Mesothelial cell of epicardium (in vitro differentiated cells): ENCODE results near the gene PSMB3. TPM values are rescaled to one million over a fixed set of nuclear protein-coding genes. Genes with fewer than 3 reads are reported as not detected.
A peak's percentile ranks its signal among the peaks of the same experiment; 100 is the strongest.

ENCODE experiments used
- DNase-seq, 2 experiments: peaks; one replicate each; pipeline ENCODE4 v3.0.0; 2021; ENCODE audit warnings: low spot score in 2 of 2; ENCODE audit not compliant: unreplicated experiment in 2 of 2
- H3K27ac Mint-ChIP-seq: 2 replicates; pipeline ENCODE4 v1.8.0; 2021; ENCODE audit warnings: mixed read lengths
- H3K27me3 Mint-ChIP-seq: 2 replicates; pipeline ENCODE4 v1.8.0; 2021; ENCODE audit warnings: low read depth, mixed read lengths
- H3K36me3 Mint-ChIP-seq: 2 replicates; pipeline ENCODE4 v1.8.0; 2021; ENCODE audit warnings: mixed read lengths
- H3K4me1 Mint-ChIP-seq: 2 replicates; pipeline ENCODE4 v1.8.0; 2021; ENCODE audit warnings: mixed read lengths
- H3K4me3 Mint-ChIP-seq: 2 replicates; pipeline ENCODE4 v1.8.0; 2021; ENCODE audit warnings: mild to moderate bottlenecking, moderate library complexity, mixed read lengths
- H3K9me3 Mint-ChIP-seq: 2 replicates; pipeline ENCODE4 v1.8.0; 2021; ENCODE audit warnings: mixed read lengths
- CTCF ChIP-seq: fragments of 200-600 bp; sonication (generic); IDR thresholded peaks from one replicate; pipeline ENCODE4 v1.5.0; 2021; ENCODE audit warnings: antibody characterized with exemption; ENCODE audit not compliant: unreplicated experiment
- total RNA-seq: library from RNA; stranded (reverse); gene quantifications from 3 replicates; pipeline ENCODE4 v1.2.1, GENCODE V29; 2021

PSMB3 gene
- total RNA-seq, 1 donor from 2014 or later: 115 TPM

- no peak overlapping the region for H3K27ac Mint-ChIP-seq
- H3K9me3 Mint-ChIP-seq: no peaks in the 10 kb centered on the region
- no peaks in the 10 kb centered on the region for H3K27me3 Mint-ChIP-seq
- H3K36me3 Mint-ChIP-seq: no peaks in the 10 kb centered on the region
- no peak overlapping the region for H3K4me3 Mint-ChIP-seq
- TF ChIP-seq CTCF: no peak
- H3K4me1 Mint-ChIP-seq: peaks cover 7% of the 10 kb centered on the region
- DNase-seq: no peak
Measured at GRCh38 chr17:38727736-38728135, 24.8 kb upstream of the PSMB3 start.

- Mint-ChIP-seq H3K27me3 (no peaks in the 10 kb centered on the region), H3K36me3 (peaks cover 2% of the 10 kb centered on the region), H3K4me3 (no peak overlapping the region), H3K9me3 (no peaks in the 10 kb centered on the region), H3K4me1 (peaks cover 7% of the 10 kb centered on the region), H3K27ac (no peak overlapping the region)
- no peak for DNase-seq
- no peak for TF ChIP-seq CTCF
Measured at GRCh38 chr17:38728290-38728831, 24.2 kb upstream of the PSMB3 start.

DNA sequence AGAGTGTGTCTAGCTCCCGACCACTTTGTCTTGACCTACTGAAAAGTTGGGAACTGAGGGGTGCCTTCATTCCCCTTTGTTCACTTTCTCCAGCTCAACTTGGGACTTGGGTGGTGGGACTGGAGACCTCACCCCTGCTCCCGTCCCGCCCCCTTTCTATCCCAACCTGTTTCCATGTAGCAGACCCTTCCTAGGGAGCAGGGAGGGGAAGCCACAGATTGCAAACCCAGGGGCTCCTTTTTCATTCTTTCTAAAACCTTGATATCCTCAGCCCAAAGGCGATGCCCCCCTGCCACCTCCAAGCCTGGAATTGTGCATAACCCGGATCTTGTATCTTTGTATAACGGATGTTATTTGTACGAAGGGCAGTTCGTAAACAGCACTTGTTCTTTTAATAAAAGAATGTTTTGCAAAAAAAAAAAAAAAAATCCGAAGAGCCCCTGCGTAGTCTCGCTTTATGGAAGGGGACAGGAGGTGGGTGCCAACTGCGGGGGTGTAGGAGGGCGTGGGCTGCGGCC, 23.1 kb upstream of the PSMB3 start:
- Mint-ChIP-seq H3K4me1 (peaks cover 9% of the 10 kb centered on the region), H3K27me3 (no peaks in the 10 kb centered on the region), H3K27ac (peak overlapping the region; percentile 34), H3K9me3 (no peaks in the 10 kb centered on the region), H3K36me3 (peaks cover 2% of the 10 kb centered on the region), H3K4me3 (peak overlapping the region; percentile 66)
- no peak for DNase-seq
- TF ChIP-seq CTCF: no peak

DNA sequence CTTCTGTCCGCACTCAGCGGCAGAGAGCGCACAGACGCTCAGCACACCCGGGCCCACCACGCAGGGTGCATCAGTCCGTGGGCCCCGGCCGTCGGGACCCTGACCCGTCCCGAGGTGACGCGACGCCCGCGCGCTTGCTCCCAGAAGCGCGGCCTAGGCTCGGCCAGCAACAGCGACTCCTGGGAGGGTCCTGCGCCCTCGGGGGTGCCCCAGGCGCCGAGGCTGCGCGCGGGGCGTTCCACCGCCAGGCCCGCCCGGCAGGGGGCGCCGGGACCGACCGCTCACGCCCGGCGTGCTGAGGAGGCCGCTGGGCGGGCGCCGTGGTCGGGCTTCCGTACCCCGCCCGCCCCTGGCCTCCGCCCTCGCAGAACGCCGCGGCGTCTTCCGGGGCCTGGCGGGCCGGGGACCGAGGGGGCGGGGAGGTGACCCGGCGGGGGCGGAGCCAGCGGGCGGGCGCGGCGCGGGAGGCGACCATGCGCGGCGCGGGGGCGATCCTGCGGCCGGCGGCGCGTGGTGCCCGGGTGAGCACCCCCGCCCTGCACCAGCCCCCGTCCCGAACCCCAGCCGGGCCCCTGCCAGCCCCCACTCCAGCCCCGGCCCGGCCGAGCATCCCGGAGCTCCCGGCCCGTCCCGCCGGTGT, 22.5 kb upstream of the PSMB3 start, which contains the start of gene CISD3:
CISD3 (plus strand) TSS at position 456 of the 640 bp plus-strand sequence; CDS start at position 474, 18 bp downstream.
- Mint-ChIP-seq H3K36me3 (peaks cover 2% of the 10 kb centered on the region), H3K9me3 (no peaks in the 10 kb centered on the region), H3K27ac (peak within 1 kb of the TSS; percentile 83), H3K4me1 (peaks cover 11% of the 10 kb centered on the region), H3K27me3 (no peaks in the 10 kb centered on the region), H3K4me3 (peak within 1 kb of the TSS; percentile 82)
- TF ChIP-seq CTCF: peak; percentile 72
- DNase-seq: peak in 1 of 2 experiments; percentile 85

GRCh38 chr17:38730526-38731379, 21.8 kb upstream of the PSMB3 start:
- peak overlapping the region; percentile 82 for H3K4me3 Mint-ChIP-seq
- no peaks in the 10 kb centered on the region for H3K9me3 Mint-ChIP-seq
- no peak for TF ChIP-seq CTCF
- peaks cover 13% of the 10 kb centered on the region for H3K4me1 Mint-ChIP-seq
- peak in 1 of 2 experiments; percentile 62 for DNase-seq
- H3K36me3 Mint-ChIP-seq: peaks cover 3% of the 10 kb centered on the region
- H3K27me3 Mint-ChIP-seq: no peaks in the 10 kb centered on the region
- H3K27ac Mint-ChIP-seq: peak overlapping the region; percentile 83
